ENCODE data around the gene ANKMY2.

The ANKMY2 gene

DNA sequence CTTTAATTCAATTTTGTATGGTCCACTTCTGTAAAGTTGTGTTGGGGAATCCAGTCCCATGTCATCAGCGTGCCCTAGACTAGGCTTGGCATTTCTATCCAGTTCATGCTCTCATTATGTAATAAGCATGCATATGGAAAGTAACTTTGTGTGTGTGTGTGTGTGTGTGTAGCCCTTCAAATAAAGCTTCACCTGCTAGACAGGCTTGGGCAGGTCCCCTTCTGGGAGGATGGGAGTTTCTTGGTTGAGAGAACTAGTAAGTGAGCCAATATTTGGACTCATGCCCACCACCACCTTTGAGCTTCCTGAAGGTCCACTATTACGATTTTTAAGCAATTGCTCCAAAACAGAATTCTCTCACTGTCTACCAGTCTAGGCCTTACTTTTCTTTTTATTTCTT, 7.3 kb upstream of the ANKMY2 start:
- no peaks in the 10 kb centered on the region for H3K9me3 ChIP-seq (ENCODE audit: control insufficient read depth, insufficient read depth, low read length)
- no peak overlapping the region for H3K4me3 ChIP-seq (ENCODE audit: low read length)
- H3K79me2 ChIP-seq (ENCODE audit: control insufficient read depth, low read length), result peaks cover 100% of the 10 kb centered on the region
- H3F3A ChIP-seq (ENCODE audit: control insufficient read depth, insufficient read depth), result 0 out of 2 replicates have a peak, but pooled peaks cover 2% of the 10 kb centered on the region
- TF ChIP-seq, protein P1, sequence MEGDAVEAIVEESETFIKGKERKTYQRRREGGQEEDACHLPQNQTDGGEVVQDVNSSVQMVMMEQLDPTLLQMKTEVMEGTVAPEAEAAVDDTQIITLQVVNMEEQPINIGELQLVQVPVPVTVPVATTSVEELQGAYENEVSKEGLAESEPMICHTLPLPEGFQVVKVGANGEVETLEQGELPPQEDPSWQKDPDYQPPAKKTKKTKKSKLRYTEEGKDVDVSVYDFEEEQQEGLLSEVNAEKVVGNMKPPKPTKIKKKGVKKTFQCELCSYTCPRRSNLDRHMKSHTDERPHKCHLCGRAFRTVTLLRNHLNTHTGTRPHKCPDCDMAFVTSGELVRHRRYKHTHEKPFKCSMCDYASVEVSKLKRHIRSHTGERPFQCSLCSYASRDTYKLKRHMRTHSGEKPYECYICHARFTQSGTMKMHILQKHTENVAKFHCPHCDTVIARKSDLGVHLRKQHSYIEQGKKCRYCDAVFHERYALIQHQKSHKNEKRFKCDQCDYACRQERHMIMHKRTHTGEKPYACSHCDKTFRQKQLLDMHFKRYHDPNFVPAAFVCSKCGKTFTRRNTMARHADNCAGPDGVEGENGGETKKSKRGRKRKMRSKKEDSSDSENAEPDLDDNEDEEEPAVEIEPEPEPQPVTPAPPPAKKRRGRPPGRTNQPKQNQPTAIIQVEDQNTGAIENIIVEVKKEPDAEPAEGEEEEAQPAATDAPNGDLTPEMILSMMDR (IDR thresholded peaks at IDR 0.05; ENCODE audit: low read depth, low read length, poor library complexity, severe bottlenecking), result no peak
- TF ChIP-seq EZH2phosphoT487 (IDR thresholded peaks at IDR 0.05; ENCODE audit: borderline replicate concordance, low read length), result no peak
- H3K4me2 ChIP-seq (ENCODE audit: low read length), result no peak overlapping the region
- peaks cover 31% of the 10 kb centered on the region for H3K4me1 ChIP-seq (ENCODE audit: control insufficient read depth, low read length)
- no peaks in the 10 kb centered on the region for H3K27me3 ChIP-seq (ENCODE audit: control insufficient read depth, low read length)
- peaks cover 54% of the 10 kb centered on the region for H3K36me3 ChIP-seq (ENCODE audit: control insufficient read depth, low read length)
- peaks cover 39% of the 10 kb centered on the region for H4K20me1 ChIP-seq (ENCODE audit: control insufficient read depth, insufficient read depth, low read depth, low read length)
- no peak overlapping the region for H3K27ac ChIP-seq (ENCODE audit: low read depth, low read length)
- no peaks in the 10 kb centered on the region for H3K9me2 ChIP-seq (replicated peaks; ENCODE audit: control insufficient read depth, low read length)

DNA sequence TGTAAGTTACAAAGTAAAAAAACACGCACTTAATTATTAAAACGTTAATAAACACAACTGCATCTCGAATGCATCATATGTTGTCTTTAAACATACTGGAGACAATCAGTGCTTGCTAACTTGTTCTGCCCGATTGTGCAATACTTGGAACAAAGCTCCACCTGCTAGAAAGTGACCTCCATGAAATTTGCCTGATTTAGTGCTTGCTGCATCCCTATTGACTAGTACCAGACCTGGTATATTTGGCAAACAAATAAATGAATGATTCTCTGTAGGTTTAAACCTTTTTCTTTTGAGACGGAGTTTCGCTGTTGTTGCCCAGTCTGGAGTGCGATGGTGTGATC, 6.7 kb upstream of the ANKMY2 start:
- Histone ChIP-seq H3F3A (ENCODE audit: control insufficient read depth, insufficient read depth) (0 out of 2 replicates have a peak, but pooled peaks cover 2% of the 10 kb centered on the region), H3K4me2 (ENCODE audit: low read length) (no peak overlapping the region), H3K79me2 (ENCODE audit: control insufficient read depth, low read length) (peaks cover 100% of the 10 kb centered on the region), H3K9me3 (ENCODE audit: control insufficient read depth, insufficient read depth, low read length) (no peaks in the 10 kb centered on the region), H3K9me2 (replicated peaks; ENCODE audit: control insufficient read depth, low read length) (no peaks in the 10 kb centered on the region), H3K4me3 (ENCODE audit: low read length) (no peak overlapping the region), H3K27me3 (ENCODE audit: control insufficient read depth, low read length) (no peaks in the 10 kb centered on the region), H3K27ac (ENCODE audit: low read depth, low read length) (no peak overlapping the region), H3K4me1 (ENCODE audit: control insufficient read depth, low read length) (peaks cover 33% of the 10 kb centered on the region), H3K36me3 (ENCODE audit: control insufficient read depth, low read length) (peaks cover 54% of the 10 kb centered on the region), H4K20me1 (ENCODE audit: control insufficient read depth, insufficient read depth, low read depth, low read length) (peaks cover 40% of the 10 kb centered on the region)
- TF ChIP-seq, protein P1 (IDR thresholded peaks at IDR 0.05; ENCODE audit: low read depth, low read length, poor library complexity, severe bottlenecking), result no peak
- no peak for TF ChIP-seq EZH2phosphoT487 (IDR thresholded peaks at IDR 0.05; ENCODE audit: borderline replicate concordance, low read length)

DNA sequence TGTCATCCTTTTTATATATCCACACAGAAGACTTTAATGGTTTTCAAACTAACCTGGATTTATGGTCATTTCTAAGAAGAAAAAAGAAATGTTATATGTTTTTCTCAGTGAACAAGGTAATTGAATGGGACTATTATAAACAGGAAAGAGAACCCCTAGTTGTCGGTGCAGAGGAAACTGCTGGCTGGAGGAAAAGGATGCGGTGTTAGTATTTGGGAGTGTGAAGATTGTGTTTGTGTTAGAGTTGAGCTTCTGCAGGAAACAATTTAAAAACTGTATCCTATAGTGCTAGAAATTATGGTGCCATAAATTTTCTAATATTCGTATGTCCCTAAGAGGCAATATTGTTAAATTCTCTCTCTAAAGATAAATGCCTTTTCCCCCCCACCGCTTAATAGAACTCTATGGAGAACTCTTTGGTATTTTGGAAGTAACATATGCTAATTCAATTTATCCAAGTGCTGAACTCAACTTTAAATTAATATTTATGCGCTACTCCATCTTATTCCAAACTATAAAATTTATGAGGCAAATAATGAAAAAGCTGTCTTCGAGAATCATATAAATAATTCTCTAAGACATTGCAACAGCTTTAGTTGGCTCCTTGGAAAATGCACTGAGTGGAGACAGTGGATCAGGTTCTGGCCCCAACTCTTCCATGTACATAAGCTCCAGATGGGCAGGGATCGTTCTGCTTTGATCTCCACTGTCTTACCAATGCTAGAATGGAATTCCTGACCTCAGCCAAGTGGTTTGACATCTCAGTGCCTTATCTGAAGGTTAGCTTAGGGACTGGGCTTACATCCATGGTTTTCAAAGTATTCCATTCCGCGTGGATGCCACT, 6.1 kb upstream of the ANKMY2 start:
- no peaks in the 10 kb centered on the region for H3K27me3 ChIP-seq (ENCODE audit: control insufficient read depth, low read length)
- peaks cover 100% of the 10 kb centered on the region for H3K79me2 ChIP-seq (ENCODE audit: control insufficient read depth, low read length)
- peaks cover 37% of the 10 kb centered on the region for H3K4me1 ChIP-seq (ENCODE audit: control insufficient read depth, low read length)
- H3K9me3 ChIP-seq (ENCODE audit: control insufficient read depth, insufficient read depth, low read length), result no peaks in the 10 kb centered on the region
- H3K4me3 ChIP-seq (ENCODE audit: low read length), result no peak overlapping the region
- H3K9me2 ChIP-seq (replicated peaks; ENCODE audit: control insufficient read depth, low read length), result no peaks in the 10 kb centered on the region
- peaks cover 46% of the 10 kb centered on the region for H4K20me1 ChIP-seq (ENCODE audit: control insufficient read depth, insufficient read depth, low read depth, low read length)
- H3F3A ChIP-seq (ENCODE audit: control insufficient read depth, insufficient read depth), result 0 out of 2 replicates have a peak, but pooled peaks cover 2% of the 10 kb centered on the region
- TF ChIP-seq, protein P1 (IDR thresholded peaks at IDR 0.05; ENCODE audit: low read depth, low read length, poor library complexity, severe bottlenecking), result no peak
- no peak overlapping the region for H3K27ac ChIP-seq (ENCODE audit: low read depth, low read length)
- no peak overlapping the region for H3K4me2 ChIP-seq (ENCODE audit: low read length)
- peaks cover 58% of the 10 kb centered on the region for H3K36me3 ChIP-seq (ENCODE audit: control insufficient read depth, low read length)

All from DOHH2 (cell line).